IPS-20b (cell line): ENCODE measurements around the gene GON4L.
A peak's percentile ranks its signal among the peaks of the same experiment; 100 is the strongest.
"Not testable (repeated sequence)": the region's sequence is repeated elsewhere in the genome, so short reads cannot be mapped to it uniquely, and the experiment has no call there.

Experiments
- H3K27ac ChIP-seq: one replicate; pipeline ENCODE4 v1.5.1; 2013; ENCODE audit warnings: low read length
- H3K27me3 ChIP-seq: 2 replicates; pipeline ENCODE4 v1.6.1; 2013; ENCODE audit warnings: mild to moderate bottlenecking, low read length, inconsistent platforms; ENCODE audit not compliant: insufficient read depth
- H3K36me3 ChIP-seq: 2 replicates; pipeline ENCODE4 v1.6.1; 2013; ENCODE audit warnings: low read depth, mild to moderate bottlenecking, inconsistent platforms, low read length, moderate library complexity; ENCODE audit not compliant: insufficient read depth
- H3K4me1 ChIP-seq: 2 replicates; pipeline ENCODE4 v1.6.1; 2013; ENCODE audit warnings: mild to moderate bottlenecking, control low read depth, inconsistent platforms, low read length, moderate library complexity; ENCODE audit not compliant: insufficient read depth
- H3K4me3 ChIP-seq: 2 replicates; pipeline ENCODE4 v1.5.1; 2013; ENCODE audit warnings: mild to moderate bottlenecking, low read length, inconsistent platforms
- H3K9ac ChIP-seq: 2 replicates; pipeline ENCODE4 v1.6.1; 2013; ENCODE audit warnings: low read depth, mild to moderate bottlenecking, inconsistent platforms, low read length, moderate library complexity
- H3K9me3 ChIP-seq: 2 replicates; pipeline ENCODE4 v1.6.1; 2013; ENCODE audit warnings: mild to moderate bottlenecking, low read depth, low read length, inconsistent platforms; ENCODE audit not compliant: insufficient read depth

The GON4L gene, protein sequence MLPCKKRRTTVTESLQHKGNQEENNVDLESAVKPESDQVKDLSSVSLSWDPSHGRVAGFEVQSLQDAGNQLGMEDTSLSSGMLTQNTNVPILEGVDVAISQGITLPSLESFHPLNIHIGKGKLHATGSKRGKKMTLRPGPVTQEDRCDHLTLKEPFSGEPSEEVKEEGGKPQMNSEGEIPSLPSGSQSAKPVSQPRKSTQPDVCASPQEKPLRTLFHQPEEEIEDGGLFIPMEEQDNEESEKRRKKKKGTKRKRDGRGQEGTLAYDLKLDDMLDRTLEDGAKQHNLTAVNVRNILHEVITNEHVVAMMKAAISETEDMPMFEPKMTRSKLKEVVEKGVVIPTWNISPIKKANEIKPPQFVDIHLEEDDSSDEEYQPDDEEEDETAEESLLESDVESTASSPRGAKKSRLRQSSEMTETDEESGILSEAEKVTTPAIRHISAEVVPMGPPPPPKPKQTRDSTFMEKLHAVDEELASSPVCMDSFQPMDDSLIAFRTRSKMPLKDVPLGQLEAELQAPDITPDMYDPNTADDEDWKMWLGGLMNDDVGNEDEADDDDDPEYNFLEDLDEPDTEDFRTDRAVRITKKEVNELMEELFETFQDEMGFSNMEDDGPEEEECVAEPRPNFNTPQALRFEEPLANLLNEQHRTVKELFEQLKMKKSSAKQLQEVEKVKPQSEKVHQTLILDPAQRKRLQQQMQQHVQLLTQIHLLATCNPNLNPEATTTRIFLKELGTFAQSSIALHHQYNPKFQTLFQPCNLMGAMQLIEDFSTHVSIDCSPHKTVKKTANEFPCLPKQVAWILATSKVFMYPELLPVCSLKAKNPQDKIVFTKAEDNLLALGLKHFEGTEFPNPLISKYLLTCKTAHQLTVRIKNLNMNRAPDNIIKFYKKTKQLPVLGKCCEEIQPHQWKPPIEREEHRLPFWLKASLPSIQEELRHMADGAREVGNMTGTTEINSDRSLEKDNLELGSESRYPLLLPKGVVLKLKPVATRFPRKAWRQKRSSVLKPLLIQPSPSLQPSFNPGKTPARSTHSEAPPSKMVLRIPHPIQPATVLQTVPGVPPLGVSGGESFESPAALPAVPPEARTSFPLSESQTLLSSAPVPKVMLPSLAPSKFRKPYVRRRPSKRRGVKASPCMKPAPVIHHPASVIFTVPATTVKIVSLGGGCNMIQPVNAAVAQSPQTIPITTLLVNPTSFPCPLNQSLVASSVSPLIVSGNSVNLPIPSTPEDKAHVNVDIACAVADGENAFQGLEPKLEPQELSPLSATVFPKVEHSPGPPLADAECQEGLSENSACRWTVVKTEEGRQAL (N-terminal part only)

DNA sequence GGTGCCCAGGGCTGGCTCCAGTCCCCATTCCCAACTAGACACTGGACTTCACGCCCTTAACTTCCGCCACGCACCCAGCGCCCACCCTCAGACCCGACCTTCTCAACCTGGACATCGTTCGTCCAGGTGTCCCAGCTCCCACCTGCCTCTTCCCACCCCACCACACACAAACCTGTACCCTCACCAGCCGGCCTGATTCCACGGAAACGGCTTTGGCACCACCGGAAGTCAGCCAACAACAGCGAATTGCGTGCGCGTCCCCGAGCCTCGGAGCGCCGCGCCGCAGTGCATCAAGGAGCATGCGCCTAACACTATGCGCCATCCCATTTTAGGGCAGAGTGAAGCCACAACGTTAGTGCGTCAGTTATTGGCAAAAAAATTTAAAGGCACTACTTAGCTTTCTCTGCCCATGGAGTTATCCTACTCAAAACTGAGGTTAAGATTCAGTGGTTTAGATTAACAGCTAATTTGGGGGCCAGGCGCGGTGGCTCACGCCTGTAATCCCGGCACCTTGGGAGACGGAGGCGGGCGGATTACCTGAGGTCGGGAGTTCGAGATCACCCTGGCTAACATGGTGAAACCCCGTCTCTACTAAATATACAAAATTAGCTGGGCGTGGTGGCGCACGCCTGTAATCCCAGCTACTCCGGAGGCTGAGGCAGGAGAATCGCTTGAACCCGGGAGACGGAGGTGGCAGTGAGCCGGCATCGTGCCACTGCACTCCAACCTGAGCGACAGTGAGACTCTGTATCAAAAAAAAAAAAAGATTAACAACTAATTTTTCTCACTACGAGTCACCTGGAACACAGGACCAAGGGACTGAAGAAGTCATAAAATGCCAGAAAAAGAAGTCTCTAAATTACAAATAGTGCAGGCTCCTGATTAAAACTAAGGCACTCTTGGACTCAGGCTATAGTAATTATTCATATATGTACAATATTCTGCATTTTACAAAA, at the start of gene GON4L:
GON4L (minus strand) TSS at position 240 of the 956 bp plus-strand sequence. CDS start 3,434 bp downstream, outside the sequence.
- H3K27ac ChIP-seq, result no peak within 1 kb of the TSS
- H3K9me3 ChIP-seq, result no peaks in the 10 kb centered on the region
- peaks cover 5% of the 10 kb centered on the region; the same call in 1 of the 2 replicates for H3K4me1 ChIP-seq
- no peaks in the 10 kb centered on the region for H3K27me3 ChIP-seq
- peak within 1 kb of the TSS; percentile 93 for H3K4me3 ChIP-seq
- H3K9ac ChIP-seq, result peak within 1 kb of the TSS; percentile 92
- peaks cover 28% of the 10 kb centered on the region for H3K36me3 ChIP-seq

DNA sequence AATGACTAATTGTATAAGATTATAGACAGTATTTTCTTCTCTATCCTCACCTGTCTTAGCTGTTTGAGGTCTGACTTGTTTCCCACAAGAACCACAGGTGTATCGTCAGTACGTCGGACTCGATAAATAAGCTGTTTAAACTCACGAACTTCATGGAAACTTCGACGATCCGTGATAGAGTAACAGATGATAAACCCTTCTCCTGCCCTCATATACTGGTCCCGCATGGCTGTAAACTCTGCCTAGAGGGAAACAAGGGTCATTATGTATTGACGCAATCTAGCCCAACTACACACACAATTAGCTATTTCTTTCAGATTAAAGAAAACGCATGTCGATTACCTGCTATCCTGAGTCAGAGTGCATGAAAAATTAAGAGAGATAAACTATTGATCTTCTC, 47.2 kb upstream of the GON4L start:
- Histone ChIP-seq H3K4me3 (no peak overlapping the region), H3K4me1 (no peaks in the 10 kb centered on the region), H3K27ac (no peak overlapping the region), H3K36me3 (peaks cover 79% of the 10 kb centered on the region), H3K9ac (no peak overlapping the region), H3K9me3 (no peaks in the 10 kb centered on the region), H3K27me3 (no peaks in the 10 kb centered on the region)

DNA sequence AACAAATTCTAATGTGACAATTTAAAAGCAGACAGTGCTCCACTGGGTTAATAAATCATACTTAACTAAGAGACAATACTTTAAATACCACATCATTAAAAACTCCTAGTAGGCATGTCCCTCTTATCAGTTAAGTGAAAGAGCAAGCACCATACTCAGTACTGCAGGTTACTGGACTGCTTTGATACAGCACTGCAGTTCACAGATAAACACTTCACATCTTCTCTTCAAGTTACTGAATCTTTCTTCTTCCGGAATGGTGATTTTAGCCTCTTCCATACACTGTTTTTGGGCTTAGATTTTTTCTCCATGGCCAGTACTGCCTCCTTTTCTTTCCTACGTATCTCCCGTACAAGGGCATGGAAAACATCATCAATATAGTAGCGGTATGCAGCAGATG, 43.1 kb upstream of the GON4L start:
- H3K27me3 ChIP-seq, result no peaks in the 10 kb centered on the region
- H3K9ac ChIP-seq, result no peak overlapping the region
- no peak overlapping the region for H3K4me3 ChIP-seq
- H3K9me3 ChIP-seq, result no peaks in the 10 kb centered on the region
- H3K36me3 ChIP-seq, result peaks cover 72% of the 10 kb centered on the region
- H3K4me1 ChIP-seq, result no peaks in the 10 kb centered on the region
- H3K27ac ChIP-seq, result no peak overlapping the region

DNA sequence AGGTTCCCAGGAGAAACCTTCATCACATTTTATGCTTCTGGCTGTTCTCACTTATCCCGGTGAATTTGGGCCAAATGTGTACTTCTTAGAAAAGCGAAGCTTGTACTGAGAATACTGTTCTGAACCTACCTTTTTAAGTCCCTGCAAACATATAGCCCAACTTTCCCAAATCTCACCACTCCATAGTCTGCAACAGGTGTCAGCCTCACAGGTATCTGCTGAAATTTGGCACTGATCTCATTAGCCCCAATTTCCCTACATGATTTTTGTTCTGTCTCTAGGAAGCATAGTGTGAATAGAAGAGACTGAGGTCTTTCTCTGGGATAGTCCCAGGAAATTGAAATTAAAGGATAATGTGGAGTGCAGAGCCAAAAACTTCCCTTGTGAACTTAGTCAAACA, 42.7 kb upstream of the GON4L start:
- no peak overlapping the region for H3K9ac ChIP-seq
- H3K36me3 ChIP-seq, result peaks cover 67% of the 10 kb centered on the region
- H3K27me3 ChIP-seq, result no peaks in the 10 kb centered on the region
- no peaks in the 10 kb centered on the region for H3K9me3 ChIP-seq
- no peak overlapping the region for H3K4me3 ChIP-seq
- H3K4me1 ChIP-seq, result no peaks in the 10 kb centered on the region
- H3K27ac ChIP-seq, result no peak overlapping the region

DNA sequence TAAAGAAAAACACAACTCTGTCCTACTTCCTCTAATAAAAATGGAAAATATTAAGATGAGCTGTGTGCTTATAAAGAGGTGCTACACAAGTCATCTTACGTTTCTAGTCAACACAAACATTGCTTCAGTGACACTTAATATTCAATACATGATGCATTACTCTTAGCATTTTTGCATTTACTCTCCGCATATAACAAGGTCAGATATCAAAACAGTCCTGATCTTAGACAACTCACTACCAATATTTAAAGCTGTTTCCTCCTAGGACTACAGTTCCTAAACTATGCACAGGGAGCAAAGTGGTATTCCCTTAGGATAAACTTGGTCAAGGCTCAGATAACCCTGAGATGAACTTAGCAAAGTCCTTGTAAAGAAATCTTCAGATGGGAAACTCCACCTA, 41.9 kb upstream of the GON4L start:
- Histone ChIP-seq H3K4me1 (no peaks in the 10 kb centered on the region), H3K9ac (no peak overlapping the region), H3K27ac (no peak overlapping the region), H3K4me3 (no peak overlapping the region), H3K36me3 (peaks cover 59% of the 10 kb centered on the region), H3K27me3 (no peaks in the 10 kb centered on the region), H3K9me3 (no peaks in the 10 kb centered on the region)

DNA sequence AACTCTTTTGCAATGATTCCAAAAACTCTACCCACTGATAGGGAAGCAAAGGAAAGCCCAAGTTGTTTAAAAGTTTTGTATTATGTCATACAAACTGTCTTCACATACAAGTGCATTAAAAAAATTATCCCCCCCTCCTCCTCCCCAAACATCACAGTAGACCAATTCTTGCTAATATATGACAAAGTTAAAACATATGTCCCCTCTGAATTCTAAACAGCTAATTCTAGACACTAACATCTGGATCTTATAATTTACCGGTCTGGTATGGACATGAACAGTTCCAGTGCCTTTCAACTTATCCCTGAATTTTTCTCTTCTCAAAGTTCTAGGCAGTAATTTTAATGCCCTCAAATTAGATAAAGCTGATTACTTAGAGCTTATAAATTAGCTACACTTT, 40.7 kb upstream of the GON4L start:
- Histone ChIP-seq H3K27me3 (no peaks in the 10 kb centered on the region), H3K4me3 (no peak overlapping the region), H3K36me3 (peaks cover 51% of the 10 kb centered on the region), H3K27ac (no peak overlapping the region), H3K4me1 (no peaks in the 10 kb centered on the region), H3K9me3 (no peaks in the 10 kb centered on the region), H3K9ac (no peak overlapping the region)

DNA sequence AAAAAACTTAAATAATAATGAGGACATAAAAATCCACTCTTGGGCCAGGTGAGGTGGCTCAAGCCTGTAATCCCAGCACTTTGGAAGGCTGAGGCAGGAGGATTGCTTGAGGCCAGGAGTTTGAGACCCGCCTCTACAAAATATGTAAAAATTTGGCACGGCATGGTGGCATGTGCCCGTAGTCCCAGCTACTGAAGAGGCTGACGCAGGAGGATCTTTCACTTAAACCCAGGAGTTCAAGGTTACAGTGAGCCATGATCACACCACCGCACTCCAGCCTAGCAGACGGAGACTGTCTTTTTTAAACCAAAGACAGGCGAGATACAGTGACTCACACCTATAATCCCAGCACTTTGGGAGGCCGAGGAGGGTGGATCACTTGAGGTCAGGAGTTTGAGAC, 39.5 kb upstream of the GON4L start:
- H3K4me3 ChIP-seq, H3K27ac ChIP-seq, H3K4me1 ChIP-seq, H3K27me3 ChIP-seq, H3K9ac ChIP-seq, H3K9me3 ChIP-seq: not testable (repeated sequence)
- H3K36me3 ChIP-seq, result peaks cover 46% of the 10 kb centered on the region

DNA sequence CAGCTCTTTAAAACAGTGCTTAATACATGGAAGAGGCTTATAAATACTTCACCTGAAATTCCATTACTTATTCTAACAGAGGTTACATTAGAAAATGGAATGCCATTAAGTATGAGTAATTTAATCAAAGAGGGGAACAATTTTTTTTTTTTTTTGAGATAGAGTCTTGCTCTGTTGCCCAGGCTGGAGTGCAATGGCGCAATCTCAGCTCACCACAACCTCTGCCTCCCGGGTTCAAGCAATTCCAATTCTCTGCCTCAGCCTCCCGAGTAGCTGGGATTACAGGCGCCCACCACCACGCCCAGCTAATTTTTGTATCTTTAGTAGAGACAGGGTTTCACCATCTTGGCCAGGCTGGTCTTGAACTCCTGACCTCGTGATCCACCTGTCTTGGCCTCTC, 38.6 kb upstream of the GON4L start:
- H3K4me1 ChIP-seq, H3K4me3 ChIP-seq, H3K27ac ChIP-seq, H3K9me3 ChIP-seq, H3K9ac ChIP-seq, H3K27me3 ChIP-seq: not testable (repeated sequence)
- peaks cover 37% of the 10 kb centered on the region for H3K36me3 ChIP-seq

DNA sequence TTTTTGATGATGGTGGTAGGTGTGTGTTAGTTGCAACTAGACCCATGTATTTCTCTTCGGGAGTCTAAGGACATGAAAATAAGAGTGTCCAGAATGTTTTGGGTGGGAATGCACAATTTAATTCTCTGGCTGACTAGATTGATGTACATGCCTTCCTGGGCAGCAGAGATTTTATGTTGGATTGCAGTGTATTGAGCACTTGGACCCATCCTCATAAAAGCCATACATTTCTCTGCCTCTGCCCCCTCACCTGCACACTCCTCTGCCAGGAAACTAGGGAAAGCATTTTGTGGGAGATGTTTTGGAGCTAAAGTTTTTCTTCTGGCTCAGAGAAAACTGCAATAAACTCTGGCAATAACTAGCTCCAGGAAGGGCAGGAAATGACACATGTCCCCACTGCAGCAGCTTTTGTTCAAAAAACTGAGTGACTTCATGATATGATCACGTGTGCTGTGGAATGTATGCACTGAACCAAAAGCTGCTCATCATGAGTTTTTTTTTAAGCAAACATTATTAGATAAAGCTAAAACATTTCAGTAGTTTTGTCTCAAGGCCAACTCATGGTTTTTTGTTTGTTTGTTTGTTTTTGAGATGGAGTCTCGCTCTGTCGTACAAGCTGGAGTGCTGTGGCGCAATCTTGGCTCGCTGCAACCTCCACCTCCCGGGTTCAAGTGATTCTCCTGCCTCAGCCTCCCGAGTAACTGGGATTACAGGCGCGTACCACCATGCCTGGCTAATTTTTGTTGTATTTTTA, 36.6 kb upstream of the GON4L start:
- H3K4me3 ChIP-seq, result no peak overlapping the region
- no peaks in the 10 kb centered on the region for H3K4me1 ChIP-seq
- H3K9ac ChIP-seq, result no peak overlapping the region
- H3K36me3 ChIP-seq, result peaks cover 16% of the 10 kb centered on the region
- no peaks in the 10 kb centered on the region for H3K9me3 ChIP-seq
- no peak overlapping the region for H3K27ac ChIP-seq
- H3K27me3 ChIP-seq, result no peaks in the 10 kb centered on the region

DNA sequence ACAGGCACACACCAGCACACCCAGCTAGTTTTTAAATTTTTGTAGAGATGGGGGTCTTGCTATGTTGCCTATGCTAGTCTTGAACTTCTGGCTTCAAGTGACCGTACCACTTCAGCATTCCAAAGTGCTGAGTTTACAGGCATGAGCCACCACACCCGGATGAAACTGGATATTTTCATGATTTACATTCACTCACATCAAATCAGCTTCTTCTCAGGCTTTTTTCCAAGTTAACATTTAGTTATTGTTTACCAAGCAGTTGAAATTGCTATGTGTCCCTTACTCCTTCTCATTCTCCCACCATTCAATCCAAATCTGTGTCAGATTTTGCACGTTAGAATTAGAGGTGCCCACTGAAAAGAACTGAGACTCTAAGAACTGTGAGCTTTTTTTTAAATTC, 35.8 kb upstream of the GON4L start:
- Histone ChIP-seq H3K9ac (no peak overlapping the region), H3K9me3 (no peaks in the 10 kb centered on the region), H3K36me3 (peaks cover 11% of the 10 kb centered on the region), H3K4me1 (no peaks in the 10 kb centered on the region), H3K27ac (no peak overlapping the region), H3K27me3 (no peaks in the 10 kb centered on the region), H3K4me3 (no peak overlapping the region)
